Activated T-cell treated with anti-CD3 and anti-CD28 coated beads, Interleukin-2, amount 50 U/mL, for 72 hours (primary cell): ENCODE results near the gene MYADM. TPM values are rescaled to one million over a fixed set of nuclear protein-coding genes. Genes with fewer than 3 reads are reported as not detected.
A peak's percentile ranks its signal among the peaks of the same experiment; 100 is the strongest.
"Not testable (repeated sequence)": the region's sequence is repeated elsewhere in the genome, so short reads cannot be mapped to it uniquely, and the experiment has no call there.

Source experiments
- ATAC-seq, 2 donors: fragments of 150-1000 bp; cut with Tn5 transposase; replicated peaks in 1 of 2; 2 replicates each; pipeline ENCODE4 v1.10.0; 2021; ENCODE audit warnings: moderate library complexity in 2 of 2, mild to moderate bottlenecking in 1 of 2
- DNase-seq, 2 donors: peaks; one replicate each; pipeline ENCODE4 v3.0.0; 2021 to 2022; ENCODE audit warnings: mixed read lengths in 1 of 2
- H3K27ac Mint-ChIP-seq: one replicate; pipeline ENCODE4 v1.8.0; 2022; ENCODE audit warnings: mild to moderate bottlenecking, moderate library complexity, mixed read lengths
- H3K27me3 Mint-ChIP-seq: one replicate; pipeline ENCODE4 v1.8.0; 2022; ENCODE audit warnings: low read depth, mixed read lengths
- H3K36me3 Mint-ChIP-seq, 2 donors: one replicate each; pipeline ENCODE4 v1.8.0; 2022; ENCODE audit warnings: mixed read lengths in 2 of 2, mild to moderate bottlenecking in 1 of 2; ENCODE audit not compliant: insufficient read depth in 2 of 2
- H3K4me1 Mint-ChIP-seq: one replicate; pipeline ENCODE4 v1.8.0; 2022; ENCODE audit warnings: low read depth, mixed read lengths
- H3K4me3 Mint-ChIP-seq, 2 donors: one replicate each; pipeline ENCODE4 v1.8.0; 2022; ENCODE audit warnings: mild to moderate bottlenecking in 2 of 2, mixed read lengths in 2 of 2, moderate library complexity in 2 of 2
- H3K9me3 Mint-ChIP-seq, 2 donors: one replicate each; pipeline ENCODE4 v1.8.0; 2022; ENCODE audit warnings: mixed read lengths in 2 of 2
- total RNA-seq, 2 donors: library from RNA; stranded (reverse); gene quantifications; one replicate each; pipeline ENCODE4 v1.2.3, GENCODE V29; 2022

The MYADM gene, protein sequence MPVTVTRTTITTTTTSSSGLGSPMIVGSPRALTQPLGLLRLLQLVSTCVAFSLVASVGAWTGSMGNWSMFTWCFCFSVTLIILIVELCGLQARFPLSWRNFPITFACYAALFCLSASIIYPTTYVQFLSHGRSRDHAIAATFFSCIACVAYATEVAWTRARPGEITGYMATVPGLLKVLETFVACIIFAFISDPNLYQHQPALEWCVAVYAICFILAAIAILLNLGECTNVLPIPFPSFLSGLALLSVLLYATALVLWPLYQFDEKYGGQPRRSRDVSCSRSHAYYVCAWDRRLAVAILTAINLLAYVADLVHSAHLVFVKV
- 10 to 100 TPM; 32.7 to 43.5 TPM for total RNA-seq

DNA sequence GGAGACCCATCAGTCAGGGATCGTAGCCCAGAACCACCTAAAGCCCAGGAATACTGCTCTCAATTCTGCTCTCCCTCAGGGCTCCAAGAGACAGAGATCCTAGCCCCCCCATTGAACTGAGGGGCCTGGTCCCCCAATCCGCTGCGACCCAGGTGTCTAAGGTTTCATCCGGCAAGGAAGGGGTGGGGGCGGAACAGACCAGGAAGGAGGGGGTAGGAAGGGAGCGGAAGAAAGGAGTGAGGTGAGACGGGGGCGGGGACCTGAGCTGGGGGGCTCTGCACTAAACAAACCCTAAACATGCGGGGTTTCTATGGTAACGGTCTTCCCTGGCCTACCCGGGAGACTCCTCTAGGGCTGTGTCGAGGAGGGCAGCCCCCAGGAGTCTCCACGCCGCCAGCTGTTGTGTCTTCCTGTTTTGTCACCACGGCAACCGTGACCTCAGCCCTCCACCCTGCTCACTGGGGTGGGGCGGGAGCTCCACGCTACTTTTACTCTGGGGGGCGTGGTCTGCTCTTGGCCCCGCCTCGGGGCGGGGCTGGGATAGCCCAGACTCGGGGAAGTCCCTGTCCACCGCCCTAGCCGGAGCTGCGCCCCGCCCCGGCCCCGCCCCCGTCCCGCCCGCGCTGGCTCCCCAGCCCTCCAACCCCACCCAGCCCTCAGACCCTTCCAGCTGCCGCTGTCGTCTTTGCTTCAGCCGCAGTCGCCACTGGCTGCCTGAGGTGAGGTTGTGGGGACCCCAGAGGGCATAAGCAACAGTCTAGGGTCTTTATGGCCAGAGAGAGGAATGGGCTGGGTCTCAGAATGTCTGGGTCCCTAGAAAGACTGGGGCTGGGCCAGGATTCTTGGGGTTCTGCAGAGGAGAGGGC, at the start of gene MYADM:
MYADM (plus strand) TSS at position 659 of the 866 bp plus-strand sequence. CDS start 5,647 bp downstream, outside the sequence.
- Mint-ChIP-seq H3K27ac (peak within 1 kb of the TSS; percentile 70), H3K9me3 (no peaks in the 10 kb centered on the region), H3K27me3 (no peaks in the 10 kb centered on the region), H3K36me3 (peaks cover 3 to 4% of the 10 kb centered on the region in 2 donors), H3K4me3 (peak within 1 kb of the TSS; percentile 96), H3K4me1 (peaks cover 47% of the 10 kb centered on the region)
- ATAC-seq (peak; percentile 80 to 83), DNase-seq (peak; percentile 98 to 100)

DNA sequence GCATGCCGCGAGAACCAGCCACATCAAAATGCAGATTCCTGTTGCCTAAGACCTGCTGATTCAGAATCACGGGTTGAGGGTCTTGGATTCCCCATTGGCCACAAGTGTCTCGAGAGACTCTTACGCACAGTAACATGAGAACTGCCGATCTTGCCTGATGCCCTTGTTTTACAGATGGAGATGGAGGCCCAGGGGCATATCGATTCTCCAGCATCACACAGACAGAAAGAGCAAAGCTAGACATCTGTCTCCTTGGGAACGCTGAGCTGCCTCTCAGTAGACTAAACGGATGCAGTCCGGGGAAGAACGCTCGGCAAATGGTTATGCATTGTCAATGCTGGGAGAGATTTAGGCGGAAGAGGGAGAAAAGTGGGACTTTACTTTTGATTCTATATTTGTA, 48.9 kb upstream of the MYADM start:
- H3K9me3 Mint-ChIP-seq = no peaks in the 10 kb centered on the region
- H3K4me3 Mint-ChIP-seq = no peak overlapping the region
- DNase-seq = no peak
- no peaks in the 10 kb centered on the region for H3K36me3 Mint-ChIP-seq
- no peaks in the 10 kb centered on the region for H3K4me1 Mint-ChIP-seq
- ATAC-seq = no peak
- H3K27me3 Mint-ChIP-seq = peaks cover 3% of the 10 kb centered on the region
- no peak overlapping the region for H3K27ac Mint-ChIP-seq

DNA sequence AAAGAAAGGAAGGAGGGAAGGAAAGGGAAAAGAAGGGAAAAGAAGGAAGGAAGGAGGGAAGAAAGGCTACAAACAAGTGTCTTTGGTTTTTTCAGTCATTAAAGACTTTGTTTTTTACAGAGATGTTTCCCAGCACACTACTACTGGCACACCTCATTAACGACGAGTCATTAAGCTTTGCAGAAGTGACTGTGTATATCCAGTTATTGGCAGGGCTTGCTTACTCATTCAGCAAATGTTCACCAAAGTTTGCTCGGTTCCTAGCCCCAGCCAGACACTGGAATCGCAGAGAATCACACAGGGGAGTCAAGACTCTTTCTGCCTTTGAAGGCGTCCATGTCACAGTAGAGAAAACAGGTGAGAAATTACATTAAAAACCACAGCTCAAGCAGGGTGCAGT, 47.8 kb upstream of the MYADM start:
- peaks cover 13% of the 10 kb centered on the region for H3K27me3 Mint-ChIP-seq
- no peak overlapping the region for H3K4me3 Mint-ChIP-seq
- H3K9me3 Mint-ChIP-seq = no peaks in the 10 kb centered on the region
- peaks cover 3% of the 10 kb centered on the region for H3K4me1 Mint-ChIP-seq
- DNase-seq = no peak
- no peak for ATAC-seq
- no peak overlapping the region for H3K27ac Mint-ChIP-seq
- no peaks in the 10 kb centered on the region for H3K36me3 Mint-ChIP-seq

DNA sequence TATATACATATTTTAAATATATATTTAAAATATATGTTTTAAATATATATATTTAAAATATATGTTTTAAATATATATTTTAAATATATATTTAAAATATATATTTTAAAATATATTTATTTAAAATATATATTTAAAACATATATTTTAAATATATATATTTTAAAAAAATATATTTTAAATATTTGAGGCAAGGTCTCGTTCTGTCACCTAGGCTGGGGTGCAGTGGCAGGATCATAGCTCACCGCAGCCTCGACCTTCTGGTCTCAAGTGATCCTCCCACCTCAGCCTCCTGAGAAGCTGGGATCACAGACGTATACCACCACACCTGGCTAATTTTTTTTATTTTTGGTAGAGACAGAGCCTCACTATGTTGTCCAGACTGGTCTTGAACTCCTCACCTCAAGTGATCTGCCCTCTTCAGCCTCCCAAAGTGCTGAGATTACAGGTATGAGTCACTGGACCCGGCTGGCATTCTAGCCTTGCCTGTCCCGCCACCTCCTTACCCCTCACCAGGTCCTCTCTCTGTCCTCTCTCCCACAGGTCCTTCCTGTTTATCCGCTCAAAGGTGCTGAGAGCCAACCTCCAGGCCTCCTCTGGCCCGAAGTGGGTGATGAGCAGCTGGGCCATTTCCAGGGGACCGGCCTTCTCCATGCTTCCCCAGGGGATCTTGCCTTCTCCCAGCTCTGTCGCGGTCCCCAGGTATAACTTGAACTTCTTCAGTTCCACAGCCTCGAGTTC, 44.1 kb upstream of the MYADM start:
- Mint-ChIP-seq H3K27ac (no peak overlapping the region), H3K36me3 (no peaks in the 10 kb centered on the region), H3K9me3 (no peaks in the 10 kb centered on the region), H3K4me3 (peak overlapping the region; percentile 18 to 63), H3K4me1 (peaks cover 3% of the 10 kb centered on the region), H3K27me3 (peaks cover 13% of the 10 kb centered on the region)
- ATAC-seq = no peak
- DNase-seq = no peak

DNA sequence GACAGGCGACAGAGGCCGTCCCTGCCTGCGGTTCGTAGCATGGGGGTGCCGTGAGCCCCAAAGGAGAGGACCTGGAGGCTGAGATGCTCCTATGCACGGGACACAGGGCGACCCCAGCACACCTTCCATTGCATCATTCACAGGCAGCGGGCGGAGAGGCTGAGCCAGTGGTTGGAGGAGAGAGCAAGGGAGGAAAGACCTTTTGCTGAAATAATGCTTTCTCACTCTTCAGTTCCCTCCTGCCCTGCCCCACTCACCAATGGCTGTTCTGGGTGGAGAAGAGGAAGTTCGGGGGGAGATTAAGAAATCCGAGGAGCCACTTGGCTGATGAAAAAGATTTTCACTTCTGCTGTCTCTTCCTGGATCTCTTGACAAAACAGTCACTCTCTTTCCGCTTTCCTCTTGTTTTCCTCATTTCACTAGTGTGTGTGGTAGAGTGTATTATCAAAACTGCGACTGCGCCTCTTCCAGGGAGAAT, 43.5 kb upstream of the MYADM start, which contains the start of gene NLRP12:
NLRP12 (minus strand) TSS at position 181 of the 478 bp plus-strand sequence; CDS start at position 41, 140 bp downstream.
- ATAC-seq (no peak), DNase-seq (no peak)
- peak within 1 kb of the TSS; percentile 18 to 63 for H3K4me3 Mint-ChIP-seq
- no peaks in the 10 kb centered on the region for H3K9me3 Mint-ChIP-seq
- H3K36me3 Mint-ChIP-seq = no peaks in the 10 kb centered on the region
- H3K4me1 Mint-ChIP-seq = peaks cover 3% of the 10 kb centered on the region
- peaks cover 14% of the 10 kb centered on the region for H3K27me3 Mint-ChIP-seq
- H3K27ac Mint-ChIP-seq = no peak within 1 kb of the TSS

DNA sequence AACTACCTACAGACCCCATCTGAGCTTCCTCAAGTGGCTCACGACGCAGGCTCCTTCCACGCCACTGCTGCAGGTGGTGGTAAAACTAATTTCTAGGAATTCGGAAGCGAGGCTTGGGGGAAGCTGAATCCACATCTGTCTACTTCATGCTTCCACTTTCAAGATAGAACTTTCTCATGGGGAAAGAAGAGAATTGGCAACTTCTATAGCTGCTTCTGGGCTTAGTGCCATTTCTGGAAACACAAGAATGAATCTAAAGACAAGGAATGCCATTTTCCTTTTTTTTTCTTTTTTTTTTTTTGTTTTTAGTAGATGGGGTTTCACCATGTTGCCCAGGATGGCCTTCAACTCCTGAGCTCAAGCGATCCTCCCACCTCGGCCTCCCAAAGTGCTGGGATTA, 40.8 kb upstream of the MYADM start:
- no peak for DNase-seq
- peaks cover 3% of the 10 kb centered on the region for H3K4me1 Mint-ChIP-seq
- H3K9me3 Mint-ChIP-seq = no peaks in the 10 kb centered on the region
- no peak for ATAC-seq
- no peaks in the 10 kb centered on the region for H3K36me3 Mint-ChIP-seq
- no peak overlapping the region for H3K4me3 Mint-ChIP-seq
- peaks cover 30% of the 10 kb centered on the region for H3K27me3 Mint-ChIP-seq
- no peak overlapping the region for H3K27ac Mint-ChIP-seq

DNA sequence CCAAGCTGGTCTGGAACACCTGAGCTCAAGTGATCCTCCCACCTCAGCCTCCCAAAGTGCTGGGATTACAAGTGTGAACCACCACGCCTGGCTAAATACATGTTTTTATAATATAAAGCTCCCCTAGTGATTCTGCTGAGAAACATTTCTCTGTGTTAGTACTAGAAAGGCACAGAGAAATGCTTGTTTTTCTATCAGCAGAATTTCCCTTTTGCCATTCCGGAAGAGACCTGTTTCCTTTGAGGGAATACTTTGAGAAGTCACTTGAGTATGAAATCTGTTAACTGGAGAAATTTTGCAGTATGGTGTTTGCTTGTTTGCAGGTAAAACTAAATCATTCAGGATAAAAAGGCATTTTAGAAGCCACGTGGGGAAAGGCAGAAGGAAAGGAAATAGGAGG, 39.2 kb upstream of the MYADM start:
- Mint-ChIP-seq H3K27ac (no peak overlapping the region), H3K9me3 (no peaks in the 10 kb centered on the region), H3K36me3 (no peaks in the 10 kb centered on the region), H3K4me3 (no peak overlapping the region), H3K4me1 (peaks cover 7% of the 10 kb centered on the region), H3K27me3 (peaks cover 46% of the 10 kb centered on the region)
- ATAC-seq = no peak
- no peak for DNase-seq

DNA sequence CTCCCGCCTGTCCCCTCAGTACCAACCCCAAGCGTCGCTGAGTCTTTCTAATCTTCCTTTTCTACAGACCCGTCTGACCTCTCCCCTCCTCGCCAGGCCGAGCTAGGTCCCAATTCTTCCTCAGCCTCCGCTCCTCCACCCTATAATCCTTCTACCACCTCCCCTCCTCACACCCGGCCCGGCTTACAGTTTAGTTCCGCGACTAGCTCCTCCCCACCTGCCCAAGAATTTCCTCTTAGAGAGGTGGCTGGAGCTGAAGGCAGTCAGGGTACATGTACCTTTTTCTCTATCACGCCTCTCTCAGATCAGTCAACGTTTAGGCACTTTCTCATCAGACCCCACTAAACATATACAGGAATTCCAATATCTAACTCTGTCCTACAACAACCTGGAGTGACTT, 34.8 kb upstream of the MYADM start:
- not testable (repeated sequence) for H3K4me1 Mint-ChIP-seq, ATAC-seq, DNase-seq, H3K4me3 Mint-ChIP-seq, H3K9me3 Mint-ChIP-seq, H3K36me3 Mint-ChIP-seq, H3K27ac Mint-ChIP-seq
- peaks cover 53% of the 10 kb centered on the region for H3K27me3 Mint-ChIP-seq

DNA sequence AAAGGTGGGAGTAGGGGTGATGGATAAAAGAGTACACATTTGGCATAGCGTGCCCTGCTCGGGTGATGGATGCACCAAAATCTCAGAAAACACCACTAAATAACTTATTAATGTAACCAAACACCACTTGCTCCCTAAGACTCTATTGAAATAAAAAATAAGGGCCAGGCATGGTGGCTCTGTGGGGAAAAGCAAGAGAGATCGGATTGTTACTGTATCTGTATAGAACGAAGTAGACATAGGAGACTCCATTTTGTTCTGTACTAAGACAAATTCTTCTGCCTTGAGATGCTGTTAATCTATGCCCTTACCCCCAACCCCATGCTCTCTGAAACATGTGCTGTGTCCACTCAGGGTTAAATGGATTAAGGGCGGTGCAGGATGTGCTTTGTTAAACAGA, 29.2 kb upstream of the MYADM start:
- ATAC-seq, H3K4me3 Mint-ChIP-seq, H3K36me3 Mint-ChIP-seq, H3K9me3 Mint-ChIP-seq, H3K27ac Mint-ChIP-seq, DNase-seq, H3K4me1 Mint-ChIP-seq: not testable (repeated sequence)
- peaks cover 20% of the 10 kb centered on the region for H3K27me3 Mint-ChIP-seq

DNA sequence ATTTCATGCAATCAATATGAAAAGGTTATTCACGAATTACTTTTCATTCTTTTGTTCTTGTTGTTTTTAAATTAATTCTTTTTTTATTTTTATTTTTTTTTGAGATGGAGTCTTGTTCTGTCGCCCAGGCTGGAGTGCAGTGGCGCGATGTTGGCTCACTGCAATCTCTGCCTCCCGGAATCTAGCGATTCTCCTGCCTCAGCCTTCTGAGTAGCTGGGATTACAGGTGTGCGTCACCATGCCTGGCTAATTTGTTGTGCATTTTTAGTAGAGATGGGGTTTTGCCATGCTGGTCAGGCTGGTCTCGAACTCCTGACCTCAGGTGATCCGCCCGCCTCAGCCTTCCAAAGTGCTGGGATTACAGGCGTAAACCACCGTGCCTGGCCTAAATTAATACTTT, 27.4 kb upstream of the MYADM start:
- not testable (repeated sequence) for H3K36me3 Mint-ChIP-seq, H3K4me3 Mint-ChIP-seq, H3K27me3 Mint-ChIP-seq, H3K27ac Mint-ChIP-seq, ATAC-seq, H3K4me1 Mint-ChIP-seq, H3K9me3 Mint-ChIP-seq, DNase-seq

DNA sequence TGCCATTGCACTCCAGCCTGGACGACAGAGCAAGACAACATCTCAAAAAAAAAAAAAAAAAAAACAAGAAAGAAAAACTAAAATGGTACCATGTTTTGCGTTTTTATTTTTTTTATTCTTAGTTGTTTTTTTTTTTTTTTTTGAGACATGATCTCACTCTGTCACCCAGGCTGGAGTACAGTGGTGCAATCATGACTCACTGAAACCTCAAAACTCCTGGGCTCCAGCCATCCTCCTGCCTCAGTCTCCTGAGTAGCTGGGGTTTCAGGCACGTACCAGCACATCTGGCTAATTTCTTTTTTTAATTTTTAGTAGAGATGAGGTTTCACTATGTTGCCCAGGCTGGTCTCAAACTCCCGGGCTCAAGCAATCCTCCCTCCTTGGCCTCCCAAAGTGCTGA, 26.8 kb upstream of the MYADM start:
- H3K27ac Mint-ChIP-seq, H3K9me3 Mint-ChIP-seq, H3K4me3 Mint-ChIP-seq, H3K27me3 Mint-ChIP-seq, H3K4me1 Mint-ChIP-seq, H3K36me3 Mint-ChIP-seq, ATAC-seq, DNase-seq: not testable (repeated sequence)

DNA sequence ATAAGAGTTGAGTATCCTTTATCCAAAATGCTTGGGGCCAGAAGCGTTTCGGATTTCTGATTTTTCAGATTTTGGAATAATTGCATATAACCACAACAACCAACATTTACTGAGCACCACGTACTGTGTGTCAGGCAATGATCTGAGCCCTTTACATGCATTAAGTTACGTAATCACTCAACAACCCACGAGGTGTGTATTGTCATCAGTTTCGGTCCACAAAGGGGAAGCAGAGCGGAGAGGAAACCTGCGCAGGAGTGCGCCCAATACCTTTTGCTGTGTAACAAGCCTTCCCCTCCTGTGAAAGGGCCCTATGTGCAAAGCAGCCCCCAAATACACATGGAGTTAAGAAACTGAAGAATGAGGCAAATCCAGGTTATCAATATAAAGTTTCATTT, 22.8 kb upstream of the MYADM start:
- H3K27me3 Mint-ChIP-seq = peaks cover 23% of the 10 kb centered on the region
- peaks cover 8% of the 10 kb centered on the region for H3K4me1 Mint-ChIP-seq
- H3K4me3 Mint-ChIP-seq = no peak overlapping the region
- ATAC-seq = no peak
- H3K27ac Mint-ChIP-seq = no peak overlapping the region
- no peak for DNase-seq
- no peaks in the 10 kb centered on the region for H3K9me3 Mint-ChIP-seq
- H3K36me3 Mint-ChIP-seq = peaks cover 0 to 1% of the 10 kb centered on the region in 2 donors

DNA sequence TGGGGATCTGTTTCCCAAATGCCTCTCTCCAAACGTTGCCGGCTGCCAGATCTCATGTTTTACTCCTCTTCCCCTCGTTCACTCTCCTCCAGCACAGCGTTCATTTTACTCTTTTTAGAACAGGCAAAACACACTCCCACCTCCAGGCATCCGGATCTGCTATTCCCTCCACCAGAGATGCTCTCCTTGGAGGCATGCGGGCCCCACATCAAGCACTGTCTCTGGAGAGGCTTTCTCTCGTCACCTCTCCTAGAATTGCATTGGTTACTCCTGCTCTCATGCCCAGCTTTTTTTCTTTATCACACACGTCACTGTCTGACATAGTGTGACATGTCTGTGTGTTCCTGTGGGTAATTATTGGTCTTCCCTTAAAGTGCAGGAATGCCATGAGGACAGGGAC, 20.1 kb upstream of the MYADM start:
- Mint-ChIP-seq H3K27me3 (peaks cover 27% of the 10 kb centered on the region), H3K9me3 (no peaks in the 10 kb centered on the region), H3K27ac (no peak overlapping the region), H3K4me3 (no peak overlapping the region), H3K36me3 (peaks cover 0 to 1% of the 10 kb centered on the region in 2 donors), H3K4me1 (peaks cover 4% of the 10 kb centered on the region)
- ATAC-seq = no peak
- DNase-seq = no peak
